Mammary epithelial cell (primary cell): Measurements from ENCODE around the gene F2.

Source experiments
- CTCF ChIP-seq, 2 donors: IDR thresholded peaks in 1 of 2; conservative IDR thresholded peaks in 1 of 2; 2 replicates each; pipeline ENCODE4 v1.5.1; 2011 to 2012; ENCODE audit warnings: inconsistent platforms in 2 of 2, low read length in 2 of 2, mild to moderate bottlenecking in 2 of 2, control low read depth in 1 of 2, low read depth in 1 of 2; ENCODE audit not compliant: insufficient read depth in 1 of 2; ENCODE audit errors: extremely low read depth in 1 of 2
- EZH2 ChIP-seq: IDR thresholded peaks from 2 replicates; pipeline ENCODE4 v1.6.1; 2012; ENCODE audit warnings: low read length, inconsistent platforms, borderline replicate concordance

GRCh38 chr11:46690702-46691101, 28.3 kb upstream of the F2 start:
- TF ChIP-seq CTCF (conservative IDR thresholded peaks at IDR 0.05 in 1 of 2, IDR thresholded peaks at IDR 0.05 in 1 of 2; ENCODE audit: extremely low read depth in 1 of 2, insufficient read depth in 1 of 2, low read depth in 1 of 2, low read length in 2 of 2) (no peak), EZH2 (no peak)
